Mucosa of stomach (tissue), 1 donor: ENCODE measurements around the gene LMX1B.
"Not testable (repeated sequence)": the region's sequence is repeated elsewhere in the genome, so short reads cannot be mapped to it uniquely, and the experiment has no call there.

ENCODE experiments used
- H3K27me3 ChIP-seq: one replicate; pipeline ENCODE4 v1.7.0; 2013; ENCODE audit warnings: mild to moderate bottlenecking, low read length; ENCODE audit not compliant: control insufficient read depth, insufficient read depth
- H3K36me3 ChIP-seq: one replicate; pipeline ENCODE4 v1.7.0; 2013; ENCODE audit warnings: low read length; ENCODE audit not compliant: control insufficient read depth, insufficient read depth
- H3K4me1 ChIP-seq: one replicate; pipeline ENCODE4 v1.7.0; 2013; ENCODE audit warnings: mild to moderate bottlenecking, low read length; ENCODE audit not compliant: control insufficient read depth, insufficient read depth
- H3K4me3 ChIP-seq: one replicate; pipeline ENCODE4 v1.7.0; 2013; ENCODE audit warnings: low read length
- H3K9ac ChIP-seq: one replicate; pipeline ENCODE4 v1.7.0; 2013; ENCODE audit warnings: mild to moderate bottlenecking, low read length, moderate library complexity
- H3K9me3 ChIP-seq: one replicate; pipeline ENCODE4 v1.7.0; 2013; ENCODE audit warnings: mild to moderate bottlenecking, low read length, moderate library complexity; ENCODE audit not compliant: control insufficient read depth
- donor health status: Pancreatic carcinoma.

The LMX1B gene

GRCh38 chr9:126642839-126643238, 29.1 kb downstream of the LMX1B start:
- Histone ChIP-seq H3K4me3 (no peak overlapping the region), H3K27me3 (peaks cover 89% of the 10 kb centered on the region), H3K9ac (no peak overlapping the region), H3K36me3 (no peaks in the 10 kb centered on the region), H3K4me1 (no peaks in the 10 kb centered on the region), H3K9me3 (no peaks in the 10 kb centered on the region)

GRCh38 chr9:126643945-126644527, 30.3 kb downstream of the LMX1B start:
- Histone ChIP-seq H3K27me3 (peaks cover 89% of the 10 kb centered on the region), H3K36me3 (no peaks in the 10 kb centered on the region), H3K9me3 (no peaks in the 10 kb centered on the region), H3K9ac (no peak overlapping the region), H3K4me3 (no peak overlapping the region), H3K4me1 (no peaks in the 10 kb centered on the region)

- H3K27me3 ChIP-seq = peaks cover 87% of the 10 kb centered on the region
These were observed 32.4 kb downstream of the LMX1B start for GRCh38 chr9:126646162-126646561.

GRCh38 chr9:126647585-126648411, 34.1 kb downstream of the LMX1B start:
- no peak overlapping the region for H3K9ac ChIP-seq
- H3K36me3 ChIP-seq = no peaks in the 10 kb centered on the region
- peaks cover 90% of the 10 kb centered on the region for H3K27me3 ChIP-seq
- H3K4me3 ChIP-seq = no peak overlapping the region
- H3K4me1 ChIP-seq = peaks cover 11% of the 10 kb centered on the region
- H3K9me3 ChIP-seq = no peaks in the 10 kb centered on the region

More at GRCh38 chr9:126646162-126646561, 32.4 kb downstream of the LMX1B start:
- no peak overlapping the region for H3K9ac ChIP-seq
- H3K36me3 ChIP-seq = no peaks in the 10 kb centered on the region
- no peaks in the 10 kb centered on the region for H3K9me3 ChIP-seq
- H3K4me3 ChIP-seq = no peak overlapping the region
- H3K4me1 ChIP-seq = no peaks in the 10 kb centered on the region

- Histone ChIP-seq H3K27me3 (peaks cover 87% of the 10 kb centered on the region), H3K36me3 (no peaks in the 10 kb centered on the region), H3K9me3 (no peaks in the 10 kb centered on the region), H3K4me3 (no peak overlapping the region), H3K4me1 (peaks cover 15% of the 10 kb centered on the region), H3K9ac (no peak overlapping the region)
These were observed 35.7 kb downstream of the LMX1B start for GRCh38 chr9:126649477-126649876.

GRCh38 chr9:126650404-126651341, 36.9 kb downstream of the LMX1B start:
- Histone ChIP-seq H3K27me3 (peaks cover 84% of the 10 kb centered on the region), H3K4me3 (no peak overlapping the region), H3K9me3 (no peaks in the 10 kb centered on the region), H3K36me3 (no peaks in the 10 kb centered on the region), H3K9ac (no peak overlapping the region), H3K4me1 (peaks cover 15% of the 10 kb centered on the region)

GRCh38 chr9:126652140-126652582, 38.4 kb downstream of the LMX1B start:
- peak overlapping the region; percentile 14 for H3K4me3 ChIP-seq
- no peaks in the 10 kb centered on the region for H3K9me3 ChIP-seq
- H3K4me1 ChIP-seq = peaks cover 15% of the 10 kb centered on the region
- H3K27me3 ChIP-seq = peaks cover 83% of the 10 kb centered on the region
- H3K36me3 ChIP-seq = no peaks in the 10 kb centered on the region
- no peak overlapping the region for H3K9ac ChIP-seq

GRCh38 chr9:126654124-126654523, 40.4 kb downstream of the LMX1B start:
- Histone ChIP-seq H3K4me1 (peaks cover 15% of the 10 kb centered on the region), H3K36me3 (no peaks in the 10 kb centered on the region)

GRCh38 chr9:126656214-126656613, 42.5 kb downstream of the LMX1B start:
- H3K36me3 ChIP-seq, H3K4me3 ChIP-seq, H3K9me3 ChIP-seq, H3K9ac ChIP-seq: not testable (repeated sequence)
- H3K27me3 ChIP-seq = peaks cover 69% of the 10 kb centered on the region
- H3K4me1 ChIP-seq = peaks cover 15% of the 10 kb centered on the region

More at GRCh38 chr9:126654124-126654523, 40.4 kb downstream of the LMX1B start:
- Histone ChIP-seq H3K9me3 (no peaks in the 10 kb centered on the region), H3K4me3 (no peak overlapping the region), H3K9ac (no peak overlapping the region), H3K27me3 (peaks cover 75% of the 10 kb centered on the region)

- Histone ChIP-seq H3K9ac (no peak overlapping the region), H3K36me3 (no peaks in the 10 kb centered on the region), H3K9me3 (no peaks in the 10 kb centered on the region), H3K4me3 (no peak overlapping the region), H3K4me1 (peaks cover 16% of the 10 kb centered on the region), H3K27me3 (peaks cover 49% of the 10 kb centered on the region)
These were observed 44.6 kb downstream of the LMX1B start for GRCh38 chr9:126658201-126658825.

GRCh38 chr9:126658956-126659555, 45.3 kb downstream of the LMX1B start:
- Histone ChIP-seq H3K9ac (no peak overlapping the region), H3K4me3 (no peak overlapping the region), H3K9me3 (no peaks in the 10 kb centered on the region), H3K4me1 (peaks cover 20% of the 10 kb centered on the region), H3K36me3 (no peaks in the 10 kb centered on the region), H3K27me3 (peaks cover 50% of the 10 kb centered on the region)
